ENCODE measurements around the gene RAD1.
A peak's percentile ranks its signal among the peaks of the same experiment; 100 is the strongest.

Gene RAD1

GRCh38 chr5:34923694-34924461, 8.6 kb upstream of the RAD1 start (continued):
- peak; percentile 46 for TF ChIP-seq ZNF518A (tag by site-specific recombination; conservative IDR thresholded peaks at IDR 0.05; ENCODE audit: low read depth)
- TF ChIP-seq ZBTB21 (tag by site-specific recombination; IDR thresholded peaks at IDR 0.05), result peak; percentile 73
- no peak for TF ChIP-seq ZNF548 (tag by site-specific recombination; IDR thresholded peaks at IDR 0.05)
- TF ChIP-seq ZNF391 (tag by site-specific recombination; IDR thresholded peaks at IDR 0.05; ENCODE audit: borderline replicate concordance, low read depth), result no peak
- no peak for TF ChIP-seq ZNF645 (tag by site-specific recombination; IDR thresholded peaks at IDR 0.05)
- no peak for TF ChIP-seq ZNF146 (tag by site-specific recombination; IDR thresholded peaks at IDR 0.05)
- no peak for TF ChIP-seq ZFP3 (tag by site-specific recombination; IDR thresholded peaks at IDR 0.05; ENCODE audit: low read depth)
- peak; percentile 58 for TF ChIP-seq ZXDB (tag by site-specific recombination; IDR thresholded peaks at IDR 0.05)
- no peak for TF ChIP-seq REPIN1 (tag by site-specific recombination; IDR thresholded peaks at IDR 0.05; ENCODE audit: low read depth)
- TF ChIP-seq PRDM1 (tag by site-specific recombination; IDR thresholded peaks at IDR 0.05), result peak; percentile 94
- no peak; the same call in 1 of the 2 replicates for TF ChIP-seq FEZF1 (tag by site-specific recombination; IDR thresholded peaks at IDR 0.05)
- TF ChIP-seq ZNF670 (tag by site-specific recombination; IDR thresholded peaks at IDR 0.05; ENCODE audit: low read depth), result no peak
- peak; percentile 57 for TF ChIP-seq ZBTB17 (tag by site-specific recombination; IDR thresholded peaks at IDR 0.05)
- peak; percentile 61; the same call in 1 of the 2 replicates for TF ChIP-seq ZNF24 (tag by site-specific recombination; IDR thresholded peaks at IDR 0.05)
- TF ChIP-seq ZNF510 (tag by site-specific recombination; IDR thresholded peaks at IDR 0.05; ENCODE audit: insufficient replicate concordance), result peak; percentile 60
- TF ChIP-seq ZNF398 (tag by site-specific recombination; IDR thresholded peaks at IDR 0.05), result no peak
- no peak for TF ChIP-seq ZNF202 (tag by site-specific recombination; IDR thresholded peaks at IDR 0.05; ENCODE audit: borderline replicate concordance)
- no peak for TF ChIP-seq AEBP2 (tag by site-specific recombination; IDR thresholded peaks at IDR 0.05; ENCODE audit: borderline replicate concordance)
- peak; percentile 83 for TF ChIP-seq ZNF558 (tag by site-specific recombination; IDR thresholded peaks at IDR 0.05)
- TF ChIP-seq ZBTB49 (tag by site-specific recombination; IDR thresholded peaks at IDR 0.05; ENCODE audit: low read depth), result no peak
- TF ChIP-seq RBAK (tag by site-specific recombination; IDR thresholded peaks at IDR 0.05), result no peak
- TF ChIP-seq ZNF677 (tag by site-specific recombination; IDR thresholded peaks at IDR 0.05), result no peak
- TF ChIP-seq ZIC2 (tag by site-specific recombination; IDR thresholded peaks at IDR 0.05), result no peak
- TF ChIP-seq ZNF335 (tag by site-specific recombination; conservative IDR thresholded peaks at IDR 0.05), result no peak
- TF ChIP-seq ZNF18 (tag by site-specific recombination; IDR thresholded peaks at IDR 0.05), result no peak
